GM21786 (cell line): Measurements from ENCODE around the gene ZFP91.

ENCODE experiments used
- ATAC-seq: cut with Tn5 transposase; IDR thresholded peaks from one replicate; pipeline ENCODE4 v1.9.1; 2021; ENCODE audit not compliant: unreplicated experiment

ZFP91 gene

GRCh38 chr11:58628446-58628845, 49.6 kb downstream of the ZFP91 start:
- no peak for ATAC-seq

GRCh38 chr11:58629857-58630256, 51.0 kb downstream of the ZFP91 start:
- no peak for ATAC-seq

GRCh38 chr11:58631378-58631777, 52.5 kb downstream of the ZFP91 start:
- ATAC-seq, result no peak

- ATAC-seq, result no peak
Measured at GRCh38 chr11:58632510-58632909, 53.6 kb downstream of the ZFP91 start.

GRCh38 chr11:58636587-58636986, 57.7 kb downstream of the ZFP91 start:
- ATAC-seq, result no peak

GRCh38 chr11:58637371-58637770, 58.5 kb downstream of the ZFP91 start:
- ATAC-seq, result no peak

GRCh38 chr11:58639103-58639502, 60.2 kb downstream of the ZFP91 start:
- ATAC-seq, result no peak

- no peak for ATAC-seq
Measured at GRCh38 chr11:58639669-58640068, 60.8 kb downstream of the ZFP91 start.

- no peak for ATAC-seq
Measured at GRCh38 chr11:58640386-58641023, 61.6 kb downstream of the ZFP91 start.

GRCh38 chr11:58641341-58641740, 62.5 kb downstream of the ZFP91 start:
- ATAC-seq, result no peak

- no peak for ATAC-seq
Measured at GRCh38 chr11:58641803-58642581, 63.1 kb downstream of the ZFP91 start.

GRCh38 chr11:58645854-58646253, 67.0 kb downstream of the ZFP91 start:
- ATAC-seq, result no peak

- ATAC-seq, result peak; percentile 90
Measured at GRCh38 chr11:58647141-58647699, 68.4 kb downstream of the ZFP91 start.

GRCh38 chr11:58647866-58648265, 69.0 kb downstream of the ZFP91 start:
- no peak for ATAC-seq

- ATAC-seq, result no peak
Measured at GRCh38 chr11:58649623-58650022, 70.8 kb downstream of the ZFP91 start.

GRCh38 chr11:58650496-58650895, 71.6 kb downstream of the ZFP91 start:
- ATAC-seq, result no peak

GRCh38 chr11:58652726-58653280, 73.9 kb downstream of the ZFP91 start:
- ATAC-seq, result no peak

- ATAC-seq, result peak; percentile 88
Measured at GRCh38 chr11:58654079-58654907, 75.4 kb downstream of the ZFP91 start.

- peak; percentile 60 for ATAC-seq
Measured at GRCh38 chr11:58654908-58655296, 76.0 kb downstream of the ZFP91 start.

- no peak for ATAC-seq
Measured at GRCh38 chr11:58656348-58656747, 77.5 kb downstream of the ZFP91 start.

- no peak for ATAC-seq
Measured at GRCh38 chr11:58658623-58659022, 79.8 kb downstream of the ZFP91 start.
